HL-60 (cell line): ENCODE measurements around the gene STIMATE.

Experiments
- DNase-seq, 2 experiments: peaks; one replicate each; pipeline ENCODE4 v3.0.0-alpha.2; 2010 to 2020; ENCODE audit warnings: low read depth in 1 of 2, low spot score in 1 of 2
- H3K27ac ChIP-seq: fragments of 250-450 bp; sonication (Bioruptor Pico); replicated peaks from 2 replicates; pipeline ENCODE4 v1.5.1; 2020; ENCODE audit warnings: mild to moderate bottlenecking, moderate library complexity
- H3K27me3 ChIP-seq: fragments of 250-450 bp; sonication (Bioruptor Pico); 2 replicates; pipeline ENCODE4 v1.5.1; 2021; ENCODE audit warnings: mild to moderate bottlenecking, moderate library complexity; ENCODE audit not compliant: insufficient read depth, poor library complexity, severe bottlenecking
- H3K4me3 ChIP-seq: replicated peaks from 2 replicates; pipeline ENCODE4 v1.5.1; 2011; ENCODE audit warnings: mild to moderate bottlenecking, control low read depth, low read length; ENCODE audit not compliant: insufficient read depth
- CTCF ChIP-seq: IDR thresholded peaks from one replicate; pipeline ENCODE4 v1.5.1; 2011; ENCODE audit warnings: low read length, control low read depth, inconsistent platforms; ENCODE audit not compliant: insufficient read depth
- GABPA ChIP-seq: IDR thresholded peaks from 2 replicates; pipeline ENCODE4 v1.6.1; 2012; ENCODE audit warnings: low read depth
- POLR2AphosphoS5 ChIP-seq: IDR thresholded peaks from 2 replicates; pipeline ENCODE4 v1.6.1; 2012; ENCODE audit warnings: low read depth
- REST ChIP-seq: IDR thresholded peaks from 2 replicates; pipeline ENCODE4 v1.6.1; 2012; ENCODE audit warnings: low read depth; ENCODE audit not compliant: insufficient replicate concordance
- SPI1 ChIP-seq: IDR thresholded peaks from 2 replicates; pipeline ENCODE4 v1.6.1; 2012; ENCODE audit warnings: low read depth, mild to moderate bottlenecking, borderline replicate concordance
- long read RNA-seq: library from polyadenylated mRNA; unstranded; transcript quantifications from one replicate; pipeline ENCODE4 v2.0.0, GENCODE V29; 2020

Gene STIMATE
- long read RNA-seq, full-length matches to known transcripts = 4 of 37 reads
- long read RNA-seq, partial matches to known transcripts = 7 of 37 reads
- long read RNA-seq, other reads (novel, unspliced or antisense) = 26 of 37 reads

GRCh38 chr3:52897130-52898122 is at the start of gene STIMATE:
Gene STIMATE (minus strand): TSS chr3:52897548. CDS start chr3:52897450, 98 bp downstream.
- Histone ChIP-seq H3K27me3 (no peaks in the 10 kb centered on the region), H3K4me3 (peak within 1 kb of the TSS; percentile 93), H3K27ac (peak within 1 kb of the TSS; percentile 35)
- TF ChIP-seq CTCF = no peak
- no peak for TF ChIP-seq GABPA
- no peak for TF ChIP-seq REST
- TF ChIP-seq SPI1 = no peak
- no peak for TF ChIP-seq POLR2AphosphoS5
- DNase-seq = peak; percentile 66 to 86

GRCh38 chr3:52939600-52939999 is 42.3 kb upstream of the STIMATE start:
- no peak overlapping the region for H3K27ac ChIP-seq
- no peaks in the 10 kb centered on the region for H3K27me3 ChIP-seq
- TF ChIP-seq SPI1 = no peak
- TF ChIP-seq GABPA = no peak
- TF ChIP-seq POLR2AphosphoS5 = no peak
- no peak for TF ChIP-seq CTCF
- TF ChIP-seq REST = no peak
- no peak for DNase-seq
- H3K4me3 ChIP-seq = no peak overlapping the region

- no peak overlapping the region for H3K27ac ChIP-seq
- H3K27me3 ChIP-seq = no peaks in the 10 kb centered on the region
- DNase-seq = peak; percentile 8 to 59
- no peak overlapping the region for H3K4me3 ChIP-seq
- TF ChIP-seq CTCF (peak; percentile 86), POLR2AphosphoS5 (no peak), SPI1 (no peak)
Observed at GRCh38 chr3:52934630-52935530, 37.5 kb upstream of the STIMATE start.
